HG03064 (cell line): ENCODE measurements around the gene GBF1.

Experiments used
- ATAC-seq: cut with Tn5 transposase; IDR thresholded peaks from one replicate; pipeline ENCODE4 v1.9.1; 2021; ENCODE audit warnings: low read depth; ENCODE audit not compliant: unreplicated experiment

The GBF1 gene

GRCh38 chr10:102262744-102263370, 17.5 kb downstream of the GBF1 start:
- ATAC-seq, result no peak

DNA sequence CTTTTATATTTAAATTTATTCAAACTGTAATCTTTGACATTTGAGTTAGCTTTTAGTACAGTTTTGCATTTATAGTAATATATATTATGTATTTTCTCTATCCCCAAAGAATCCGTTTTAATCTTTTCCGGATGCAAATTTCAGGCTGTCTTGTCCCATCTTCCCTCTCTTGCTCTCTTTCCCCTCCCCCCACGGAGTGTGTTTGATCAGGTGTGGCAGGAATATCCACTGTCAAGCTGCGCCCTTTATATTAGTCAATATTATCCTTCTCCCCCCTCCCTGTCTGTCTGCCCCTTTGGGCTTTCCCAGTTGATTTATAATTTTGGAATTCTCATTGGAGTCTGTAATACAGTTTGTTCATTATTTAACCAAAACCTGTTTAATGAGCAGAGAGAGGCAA, 19.0 kb downstream of the GBF1 start:
- no peak for ATAC-seq

DNA sequence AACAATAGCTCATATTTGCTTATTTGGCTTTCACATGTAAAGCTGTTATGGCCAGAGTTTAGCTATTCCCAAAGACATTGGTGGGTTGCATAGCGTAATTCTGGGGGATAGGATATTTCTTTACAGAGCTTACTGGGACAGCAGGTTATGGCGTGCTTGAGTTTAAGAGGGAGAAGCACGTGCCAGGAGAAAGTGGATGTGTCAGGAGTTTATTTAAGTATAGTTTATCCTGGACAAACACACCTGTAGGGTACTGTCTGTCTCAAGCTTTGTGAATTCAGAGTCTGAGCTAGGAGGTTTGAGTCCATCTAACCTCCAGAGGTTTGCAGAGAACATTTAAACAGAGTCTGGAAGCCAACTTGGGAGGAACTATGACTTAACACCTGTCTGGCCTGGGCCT, 21.3 kb downstream of the GBF1 start:
- no peak for ATAC-seq

GRCh38 chr10:102267748-102268147, 22.4 kb downstream of the GBF1 start:
- ATAC-seq, result no peak

DNA sequence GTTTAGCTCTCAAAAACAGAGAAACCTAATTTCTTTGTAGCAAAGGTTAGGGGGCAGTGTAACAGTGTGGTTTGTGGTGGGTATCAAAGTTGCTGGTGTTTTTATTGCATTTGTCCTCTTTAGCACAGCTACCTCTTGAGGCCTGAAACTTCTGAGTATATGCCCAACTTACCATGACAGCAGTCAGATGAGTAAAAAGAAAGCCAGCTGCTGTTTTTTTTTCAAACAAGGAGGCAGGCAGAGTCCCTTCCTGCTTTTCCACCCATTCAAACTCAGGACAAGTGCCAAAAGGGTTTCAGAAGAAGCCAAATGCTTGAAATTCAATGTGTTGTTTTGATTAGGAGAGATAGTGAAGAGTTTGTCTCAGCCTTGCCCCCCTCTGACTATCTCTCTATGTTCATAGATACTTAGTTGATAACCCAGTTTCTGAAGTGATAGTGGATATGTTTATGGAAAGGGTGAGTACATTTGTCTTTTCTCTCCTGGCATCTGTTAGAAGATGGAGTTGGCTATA, 23.1 kb downstream of the GBF1 start:
- ATAC-seq, result no peak

- ATAC-seq, result no peak
Observed at GRCh38 chr10:102269017-102269416, 23.7 kb downstream of the GBF1 start.

- ATAC-seq, result no peak
Observed at GRCh38 chr10:102274062-102274461, 28.7 kb downstream of the GBF1 start.

- no peak for ATAC-seq
Observed at GRCh38 chr10:102275343-102275742, 30.0 kb downstream of the GBF1 start.

GRCh38 chr10:102279104-102279503, 33.8 kb downstream of the GBF1 start:
- ATAC-seq, result no peak

GRCh38 chr10:102280397-102281101, 35.2 kb downstream of the GBF1 start:
- ATAC-seq, result no peak

DNA sequence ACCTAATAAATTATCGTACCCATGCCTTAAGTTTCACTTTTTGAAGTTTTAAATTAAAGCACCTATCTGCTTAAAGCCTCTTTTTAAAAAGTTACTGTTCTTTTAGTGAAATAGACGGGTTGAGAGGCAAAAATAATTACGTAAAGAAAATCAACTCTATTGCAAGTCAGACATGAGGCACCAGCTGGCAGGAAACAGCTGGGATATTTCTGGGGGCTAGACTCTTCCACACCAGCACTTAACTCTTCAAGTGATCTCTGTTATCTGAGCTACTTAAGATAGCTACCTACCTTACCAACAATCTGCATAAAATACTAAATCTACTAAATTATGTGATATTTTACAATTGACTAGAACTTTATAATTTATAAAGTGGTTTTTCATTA, 35.8 kb downstream of the GBF1 start:
- no peak for ATAC-seq

- ATAC-seq, result no peak
Observed at GRCh38 chr10:102283488-102283887, 38.2 kb downstream of the GBF1 start.

GRCh38 chr10:102283890-102284289, 38.6 kb downstream of the GBF1 start:
- no peak for ATAC-seq

DNA sequence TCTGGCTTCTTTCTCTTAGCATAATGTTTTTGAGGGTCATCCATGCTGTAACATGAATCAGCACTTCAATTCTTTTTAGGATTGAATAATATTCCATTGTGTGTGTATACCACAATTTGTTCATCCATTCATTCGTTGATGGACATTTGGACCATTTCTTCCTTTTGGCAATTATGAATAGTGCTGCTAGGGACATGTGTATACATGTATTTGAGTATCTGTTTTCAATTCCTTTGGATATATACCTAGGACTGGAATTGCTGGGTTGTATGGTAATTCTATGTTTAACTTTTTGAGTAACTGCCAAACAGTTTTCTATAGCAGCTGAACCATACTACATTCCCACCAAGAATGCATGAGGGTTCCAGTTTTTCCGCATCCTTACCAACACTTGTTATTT, 39.2 kb downstream of the GBF1 start:
- ATAC-seq, result no peak

- ATAC-seq, result no peak
Observed at GRCh38 chr10:102285133-102285532, 39.8 kb downstream of the GBF1 start.

- no peak for ATAC-seq
Observed at GRCh38 chr10:102286216-102286615, 40.9 kb downstream of the GBF1 start.

DNA sequence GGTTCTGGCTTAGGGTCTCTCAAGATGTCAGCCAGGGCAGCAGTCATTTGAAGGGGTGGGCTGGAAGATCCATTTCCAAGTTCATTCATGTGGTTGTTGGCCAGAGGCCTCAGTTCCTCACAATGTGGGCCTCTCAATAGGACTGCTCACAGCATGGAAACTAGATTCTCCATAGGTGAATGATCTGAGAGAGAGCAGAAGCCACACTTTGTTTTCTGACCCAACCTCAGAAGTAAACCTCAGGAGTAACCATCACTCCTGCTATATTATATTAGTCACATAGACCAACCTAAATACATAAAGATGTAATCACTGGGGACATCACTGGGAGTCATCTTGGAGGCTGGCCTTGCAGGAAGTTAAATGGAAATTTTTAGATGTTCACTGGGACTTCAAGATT, 42.2 kb downstream of the GBF1 start:
- no peak for ATAC-seq

DNA sequence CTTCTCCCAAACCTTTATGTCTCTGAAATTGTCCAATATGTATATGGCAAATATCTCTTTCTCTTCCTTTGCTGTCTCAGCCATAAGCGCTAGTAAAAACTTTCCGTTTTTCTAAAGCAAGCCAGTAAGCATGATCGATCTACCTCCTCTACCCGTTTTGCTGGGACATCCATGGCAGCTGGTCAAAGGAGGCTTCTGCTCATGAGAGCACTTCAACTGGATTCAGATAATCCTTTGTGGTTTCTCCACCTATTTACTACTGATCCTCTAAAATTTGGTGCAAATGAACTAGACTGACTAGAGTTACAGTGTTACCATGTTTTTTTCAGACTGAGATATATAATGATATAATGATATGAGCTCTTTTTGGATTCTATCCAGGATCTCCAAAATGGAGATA, 42.7 kb downstream of the GBF1 start:
- ATAC-seq, result no peak

GRCh38 chr10:102289356-102289755, 44.0 kb downstream of the GBF1 start:
- no peak for ATAC-seq

DNA sequence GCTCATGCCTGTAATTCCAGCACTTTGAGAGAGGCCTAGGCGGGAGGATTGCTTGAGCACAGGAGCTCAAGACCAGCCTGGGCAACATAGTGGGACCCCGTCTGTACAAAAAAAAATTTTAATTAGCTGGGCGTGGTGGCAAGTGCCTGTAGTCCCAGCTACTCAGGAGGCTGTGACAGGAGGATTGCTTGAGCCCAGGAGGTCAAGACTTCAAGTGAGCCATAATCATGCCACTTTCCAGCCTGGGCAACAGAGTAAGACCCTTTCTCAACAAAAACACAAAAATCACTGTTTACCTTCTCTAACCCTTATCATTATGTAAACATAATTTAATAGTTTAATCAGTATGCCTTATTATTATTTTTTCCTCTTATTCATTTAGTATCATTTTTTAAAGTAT, 44.5 kb downstream of the GBF1 start:
- no peak for ATAC-seq

DNA sequence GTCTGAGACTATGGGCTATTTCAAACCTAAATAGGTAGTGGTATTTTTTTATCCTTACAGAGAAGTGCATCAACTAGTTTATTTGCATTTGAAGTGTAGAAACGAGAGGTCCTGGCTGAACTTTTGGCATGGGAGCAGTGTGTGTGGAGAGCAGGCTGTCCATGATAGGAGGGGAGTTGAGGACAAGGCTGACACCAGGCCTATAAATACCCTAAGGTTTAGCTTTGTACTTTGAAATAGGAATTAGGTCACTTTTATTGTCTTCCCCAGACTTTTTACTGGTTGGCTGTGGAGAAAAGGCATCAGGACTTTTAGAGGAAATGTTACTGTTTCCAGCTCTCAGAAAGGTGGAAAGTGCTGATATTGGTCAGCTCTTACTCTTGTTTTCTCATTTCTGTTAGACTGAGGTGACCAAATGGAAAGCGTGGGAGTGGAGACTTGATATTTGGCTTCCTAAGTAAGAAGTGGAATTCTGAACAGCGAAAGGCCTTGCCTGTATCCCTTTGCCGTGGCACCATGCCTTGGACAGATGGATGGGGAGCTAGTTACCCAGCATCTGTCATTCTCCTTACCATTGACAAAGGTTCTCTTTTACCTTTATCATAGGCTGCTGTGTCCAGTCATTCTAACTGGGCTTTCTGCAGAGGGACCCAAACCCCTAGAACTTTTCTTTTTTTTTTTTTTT, 46.0 kb downstream of the GBF1 start:
- no peak for ATAC-seq

GRCh38 chr10:102297101-102297500, 51.8 kb downstream of the GBF1 start:
- ATAC-seq, result no peak
